Gastrocnemius medialis (tissue), 4 donors: ENCODE measurements around the gene SLC37A1. TPM values are rescaled to one million over a fixed set of nuclear protein-coding genes. Genes with fewer than 3 reads are reported as not detected.

Source experiments
- ATAC-seq, 2 donors: fragments of 150-250 bp; one replicate each; pipeline ENCODE4 v1.9.1; 2016
- DNase-seq, 2 donors: peaks; one replicate each; pipeline ENCODE4 v3.0.0-alpha.2; 2019
- H3K27ac ChIP-seq, 4 donors: fragments of 200-600 bp; sonication (generic); 1 replicate in 1 of 4; 2 replicates in 3 of 4; pipeline ENCODE4 v1.5.1; 2016 to 2018; ENCODE audit warnings: mild to moderate bottlenecking in 2 of 4, moderate library complexity in 1 of 4
- H3K27me3 ChIP-seq, 3 donors: fragments of 200-600 bp; sonication (generic) in 2 of 3; 1 replicate in 1 of 3; 2 replicates in 2 of 3; pipeline versions ENCODE4 v1.5.1 to v1.6.0; 2016 to 2019; ENCODE audit warnings: mild to moderate bottlenecking in 1 of 3, moderate library complexity in 1 of 3
- H3K36me3 ChIP-seq, 2 donors: fragments of 200-600 bp; sonication (generic) in 1 of 2; one replicate each; pipeline ENCODE4 v1.5.1; 2017 to 2018
- H3K4me1 ChIP-seq, 2 donors: fragments of 200-600 bp; sonication (generic) in 1 of 2; one replicate each; pipeline ENCODE4 v1.5.1; 2016 to 2017; ENCODE audit warnings: mild to moderate bottlenecking in 2 of 2
- H3K4me3 ChIP-seq, 4 donors: fragments of 200-600 bp; sonication (generic) in 3 of 4; 1 replicate in 1 of 4; 2 replicates in 3 of 4; pipeline ENCODE4 v1.5.1; 2016 to 2019; ENCODE audit warnings: mild to moderate bottlenecking in 2 of 4
- H3K9me3 ChIP-seq, 3 donors: fragments of 200-600 bp; sonication (generic) in 2 of 3; 1 replicate in 1 of 3; 2 replicates in 2 of 3; pipeline ENCODE4 v1.5.1; 2016 to 2019
- CTCF ChIP-seq, 5 experiments: fragments of 450-650 bp in 3 of 5; fragments of 200-600 bp in 2 of 5; sonication (generic) in 2 of 5; IDR thresholded peaks in 4 of 5; conservative IDR thresholded peaks in 1 of 5; 1 replicate in 4 of 5; 2 replicates in 1 of 5; pipeline ENCODE4 v1.5.1; 2016 to 2019; ENCODE audit warnings: antibody characterized with exemption in 5 of 5, mild to moderate bottlenecking in 3 of 5, moderate library complexity in 3 of 5
- POLR2A ChIP-seq, 2 donors: fragments of 450-650 bp; IDR thresholded peaks; one replicate each; pipeline ENCODE4 v1.6.1; 2017; ENCODE audit warnings: antibody characterized with exemption in 2 of 2, mild to moderate bottlenecking in 2 of 2, moderate library complexity in 2 of 2
- in situ Hi-C, 4 donors: fragments of 200-750 bp; cut with MboI; loops; one replicate each; pipeline versions ENCODE4 v1.15.0 to v1.8.0; 2017; ENCODE audit warnings: low sequenced_read_pairs in 4 of 4
- intact Hi-C: fragments of 100-400 bp; cut with DNase I; formaldehyde crosslinking; loops from one replicate; pipeline ENCODE4 v1.15.1; 2023; ENCODE audit warnings: low total_unique reads
- total RNA-seq, 4 donors: library from RNA; depleted of rRNA; stranded (reverse); fragments of >200 nt; gene quantifications; one replicate each; pipeline versions ENCODE4 v1.1.0 to v1.2.3, GENCODE V29; 2016

Gene SLC37A1
- total RNA-seq, 4 donors from 2014 or later, result 8.3 to 16.1 (median 12.4) TPM

- ATAC-seq (no peak), DNase-seq (no peak)
- in situ Hi-C loops (loop anchor here in 2 of 4 donors (25.0 kb wide), 1 partner anchor 95 kb away; no protein-coding TSS in a partner anchor), intact Hi-C loops (no loop called here)
- Histone ChIP-seq H3K27ac (no peak overlapping the region), H3K9me3 (no peaks in the 10 kb centered on the region), H3K4me3 (no peak overlapping the region), H3K4me1 (peaks cover 0 to 8% of the 10 kb centered on the region in 2 donors), H3K27me3 (no peaks in the 10 kb centered on the region), H3K36me3 (peaks cover 0 to 29% of the 10 kb centered on the region in 2 donors)
- no peak for TF ChIP-seq POLR2A (IDR thresholded peaks at IDR 0.05)
- no peak for TF ChIP-seq CTCF (IDR thresholded peaks at IDR 0.05 in 4 of 5, conservative IDR thresholded peaks at IDR 0.05 in 1 of 5)
Observed at GRCh38 chr21:42556960-42557359, 43.3 kb downstream of the SLC37A1 start.

GRCh38 chr21:42557420-42557819, 43.8 kb downstream of the SLC37A1 start:
- intact Hi-C loops, result no loop called here
- in situ Hi-C loops, result loop anchor here in 2 of 4 donors (25.0 kb wide), 1 partner anchor 95 kb away; no protein-coding TSS in a partner anchor
- ATAC-seq, result no peak
- peaks cover 0 to 8% of the 10 kb centered on the region in 2 donors for H3K4me1 ChIP-seq
- no peak overlapping the region for H3K27ac ChIP-seq
- no peak overlapping the region for H3K4me3 ChIP-seq
- no peak for TF ChIP-seq POLR2A (IDR thresholded peaks at IDR 0.05)
- TF ChIP-seq CTCF (IDR thresholded peaks at IDR 0.05 in 4 of 5, conservative IDR thresholded peaks at IDR 0.05 in 1 of 5), result no peak
- no peak for DNase-seq
- no peaks in the 10 kb centered on the region for H3K27me3 ChIP-seq
- peaks cover 0 to 32% of the 10 kb centered on the region in 2 donors for H3K36me3 ChIP-seq
- no peaks in the 10 kb centered on the region for H3K9me3 ChIP-seq

GRCh38 chr21:42558368-42558767, 44.7 kb downstream of the SLC37A1 start:
- intact Hi-C loops, result no loop called here
- ATAC-seq, result no peak
- no peak for TF ChIP-seq CTCF (IDR thresholded peaks at IDR 0.05 in 4 of 5, conservative IDR thresholded peaks at IDR 0.05 in 1 of 5)
- no peak for TF ChIP-seq POLR2A (IDR thresholded peaks at IDR 0.05)
- Histone ChIP-seq H3K4me3 (no peak overlapping the region), H3K36me3 (peaks cover 0 to 41% of the 10 kb centered on the region in 2 donors), H3K4me1 (peaks cover 0 to 8% of the 10 kb centered on the region in 2 donors), H3K9me3 (no peaks in the 10 kb centered on the region), H3K27ac (no peak overlapping the region), H3K27me3 (no peaks in the 10 kb centered on the region)
- in situ Hi-C loops, result loop anchor here in 2 of 4 donors (25.0 kb wide), 1 partner anchor 96 kb away; no protein-coding TSS in a partner anchor
- no peak for DNase-seq

- Histone ChIP-seq H3K36me3 (peaks cover 0 to 45% of the 10 kb centered on the region in 2 donors), H3K4me3 (no peak overlapping the region), H3K27me3 (no peaks in the 10 kb centered on the region), H3K4me1 (peaks cover 0 to 8% of the 10 kb centered on the region in 2 donors), H3K27ac (no peak overlapping the region), H3K9me3 (no peaks in the 10 kb centered on the region)
- no peak for ATAC-seq
- no peak for DNase-seq
- intact Hi-C loops (no loop called here), in situ Hi-C loops (loop anchor here in 2 of 4 donors (25.0 kb wide), 1 partner anchor 97 kb away; no protein-coding TSS in a partner anchor)
- TF ChIP-seq POLR2A (IDR thresholded peaks at IDR 0.05) (no peak), CTCF (IDR thresholded peaks at IDR 0.05 in 4 of 5, conservative IDR thresholded peaks at IDR 0.05 in 1 of 5) (no peak)
Observed at GRCh38 chr21:42558846-42559245, 45.2 kb downstream of the SLC37A1 start.

- intact Hi-C loops, result no loop called here
Observed at GRCh38 chr21:42559326-42559725, 45.7 kb downstream of the SLC37A1 start.

More at GRCh38 chr21:42559326-42559725, 45.7 kb downstream of the SLC37A1 start:
- H3K4me3 ChIP-seq, result no peak overlapping the region
- H3K27ac ChIP-seq, result no peak overlapping the region
- in situ Hi-C loops, result loop anchor here in 2 of 4 donors (25.0 kb wide), 1 partner anchor 97 kb away; no protein-coding TSS in a partner anchor
- TF ChIP-seq CTCF (IDR thresholded peaks at IDR 0.05 in 4 of 5, conservative IDR thresholded peaks at IDR 0.05 in 1 of 5), result no peak
- TF ChIP-seq POLR2A (IDR thresholded peaks at IDR 0.05), result no peak
- no peaks in the 10 kb centered on the region for H3K27me3 ChIP-seq
- no peaks in the 10 kb centered on the region for H3K9me3 ChIP-seq
- ATAC-seq (no peak), DNase-seq (no peak)
- H3K4me1 ChIP-seq, result peaks cover 0 to 3% of the 10 kb centered on the region in 2 donors
- H3K36me3 ChIP-seq, result peaks cover 0 to 50% of the 10 kb centered on the region in 2 donors
